Neural cell (in vitro differentiated cells): ENCODE results near the gene EIF4A3.

Source experiments
- MXI1 ChIP-seq: fragments of 450-650 bp; conservative IDR thresholded peaks from 2 replicates; pipeline ENCODE4 v1.6.1; 2014; ENCODE audit warnings: antibody characterized with exemption, mild to moderate bottlenecking; ENCODE audit not compliant: poor library complexity, severe bottlenecking
- POLR2AphosphoS5 ChIP-seq: IDR thresholded peaks from 2 replicates; pipeline ENCODE4 v1.6.1; 2012
- RAD21 ChIP-seq: fragments of 450-650 bp; conservative IDR thresholded peaks from 2 replicates; pipeline ENCODE4 v1.6.1; 2014; ENCODE audit warnings: antibody characterized with exemption, mild to moderate bottlenecking, moderate library complexity
- REST ChIP-seq: IDR thresholded peaks from 2 replicates; pipeline ENCODE4 v1.6.1; 2012; ENCODE audit warnings: borderline replicate concordance
- SMC3 ChIP-seq: fragments of 450-650 bp; conservative IDR thresholded peaks from 2 replicates; pipeline ENCODE4 v1.6.1; 2014; ENCODE audit warnings: antibody characterized with exemption, mild to moderate bottlenecking, moderate library complexity; ENCODE audit not compliant: poor library complexity
- TAF1 ChIP-seq: IDR thresholded peaks from 2 replicates; pipeline ENCODE4 v1.6.1; 2012; ENCODE audit warnings: low read depth
- TF ChIP-seq, protein P1 (sequence below): fragments of 450-650 bp; IDR thresholded peaks from 2 replicates; pipeline ENCODE4 v1.5.1; 2014; ENCODE audit warnings: antibody characterized with exemption, mild to moderate bottlenecking, moderate library complexity; ENCODE audit not compliant: poor library complexity, severe bottlenecking

DNA sequence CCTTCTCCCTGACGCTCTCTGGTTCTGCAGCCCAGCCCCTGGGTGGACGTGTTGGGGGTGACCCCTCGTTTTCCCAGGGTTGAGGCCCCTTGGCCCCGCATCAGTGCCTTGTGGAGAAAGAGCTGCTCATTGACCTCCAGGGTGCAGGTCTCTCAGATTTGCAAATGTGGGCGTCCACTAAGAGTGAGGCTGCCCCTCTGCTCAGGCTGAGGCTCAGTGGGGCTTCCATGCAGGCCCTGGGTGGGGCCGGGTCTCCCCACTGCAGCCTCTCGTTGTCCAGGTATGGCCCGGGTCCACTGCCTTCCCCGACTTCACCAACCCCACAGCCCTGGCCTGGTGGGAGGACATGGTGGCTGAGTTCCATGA lies 36.5 kb downstream of the EIF4A3 start:
- TF ChIP-seq RAD21 = no peak
- no peak for TF ChIP-seq SMC3
- TF ChIP-seq, protein P1, sequence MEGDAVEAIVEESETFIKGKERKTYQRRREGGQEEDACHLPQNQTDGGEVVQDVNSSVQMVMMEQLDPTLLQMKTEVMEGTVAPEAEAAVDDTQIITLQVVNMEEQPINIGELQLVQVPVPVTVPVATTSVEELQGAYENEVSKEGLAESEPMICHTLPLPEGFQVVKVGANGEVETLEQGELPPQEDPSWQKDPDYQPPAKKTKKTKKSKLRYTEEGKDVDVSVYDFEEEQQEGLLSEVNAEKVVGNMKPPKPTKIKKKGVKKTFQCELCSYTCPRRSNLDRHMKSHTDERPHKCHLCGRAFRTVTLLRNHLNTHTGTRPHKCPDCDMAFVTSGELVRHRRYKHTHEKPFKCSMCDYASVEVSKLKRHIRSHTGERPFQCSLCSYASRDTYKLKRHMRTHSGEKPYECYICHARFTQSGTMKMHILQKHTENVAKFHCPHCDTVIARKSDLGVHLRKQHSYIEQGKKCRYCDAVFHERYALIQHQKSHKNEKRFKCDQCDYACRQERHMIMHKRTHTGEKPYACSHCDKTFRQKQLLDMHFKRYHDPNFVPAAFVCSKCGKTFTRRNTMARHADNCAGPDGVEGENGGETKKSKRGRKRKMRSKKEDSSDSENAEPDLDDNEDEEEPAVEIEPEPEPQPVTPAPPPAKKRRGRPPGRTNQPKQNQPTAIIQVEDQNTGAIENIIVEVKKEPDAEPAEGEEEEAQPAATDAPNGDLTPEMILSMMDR = no peak
- no peak for TF ChIP-seq POLR2AphosphoS5
- TF ChIP-seq MXI1 = no peak
- no peak for TF ChIP-seq REST
- no peak for TF ChIP-seq TAF1
